ENCODE data around the gene EDDM13.

The EDDM13 gene

DNA sequence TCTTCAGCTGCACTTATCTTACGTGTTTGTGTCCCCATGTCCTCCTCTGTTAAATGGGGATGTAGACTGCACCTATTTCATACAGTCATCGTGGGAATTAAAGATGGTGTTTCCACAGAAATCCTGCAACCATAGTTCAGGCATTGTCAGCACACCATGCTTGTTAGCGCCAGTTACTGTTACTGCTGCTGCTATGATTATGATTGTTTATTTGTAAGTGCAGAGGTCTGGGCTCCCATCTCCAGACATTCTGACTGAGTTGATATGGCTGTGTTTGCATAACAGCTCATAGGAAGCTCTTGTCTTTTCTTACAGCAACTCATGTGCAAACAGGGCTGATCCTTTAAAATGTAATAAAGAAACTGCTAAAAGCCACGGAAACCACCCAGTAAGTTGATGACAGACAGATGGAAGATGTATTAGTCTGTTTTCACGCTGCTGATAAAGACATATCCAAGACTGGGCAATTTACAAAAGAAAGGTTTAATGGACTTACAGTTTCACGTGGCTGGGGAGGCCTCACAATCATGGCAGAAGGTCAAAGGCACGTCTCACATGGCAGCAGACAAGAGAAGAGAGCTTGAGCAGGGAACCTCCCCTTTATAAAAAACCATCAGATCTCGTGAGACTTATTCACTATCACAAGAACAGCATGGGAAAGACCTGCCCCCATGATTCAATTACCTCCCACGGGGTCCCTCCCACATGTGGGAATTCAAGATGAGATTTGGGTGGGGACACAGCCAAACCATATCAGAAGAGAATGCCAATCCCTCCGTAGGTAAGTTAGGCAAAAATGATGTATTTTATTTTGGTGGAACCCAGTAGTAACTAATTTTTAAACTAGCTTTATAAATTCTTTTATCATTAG, 40.5 kb downstream of the EDDM13 start:
- peak overlapping the region; percentile 52; the same call in 1 of the 2 replicates for H3K4me3 ChIP-seq (replicated peaks; ENCODE audit: low read depth, low read length)
- DNase-seq (ENCODE audit: extremely low read depth, low read depth): no peak
- TF ChIP-seq, protein P1, sequence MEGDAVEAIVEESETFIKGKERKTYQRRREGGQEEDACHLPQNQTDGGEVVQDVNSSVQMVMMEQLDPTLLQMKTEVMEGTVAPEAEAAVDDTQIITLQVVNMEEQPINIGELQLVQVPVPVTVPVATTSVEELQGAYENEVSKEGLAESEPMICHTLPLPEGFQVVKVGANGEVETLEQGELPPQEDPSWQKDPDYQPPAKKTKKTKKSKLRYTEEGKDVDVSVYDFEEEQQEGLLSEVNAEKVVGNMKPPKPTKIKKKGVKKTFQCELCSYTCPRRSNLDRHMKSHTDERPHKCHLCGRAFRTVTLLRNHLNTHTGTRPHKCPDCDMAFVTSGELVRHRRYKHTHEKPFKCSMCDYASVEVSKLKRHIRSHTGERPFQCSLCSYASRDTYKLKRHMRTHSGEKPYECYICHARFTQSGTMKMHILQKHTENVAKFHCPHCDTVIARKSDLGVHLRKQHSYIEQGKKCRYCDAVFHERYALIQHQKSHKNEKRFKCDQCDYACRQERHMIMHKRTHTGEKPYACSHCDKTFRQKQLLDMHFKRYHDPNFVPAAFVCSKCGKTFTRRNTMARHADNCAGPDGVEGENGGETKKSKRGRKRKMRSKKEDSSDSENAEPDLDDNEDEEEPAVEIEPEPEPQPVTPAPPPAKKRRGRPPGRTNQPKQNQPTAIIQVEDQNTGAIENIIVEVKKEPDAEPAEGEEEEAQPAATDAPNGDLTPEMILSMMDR (IDR thresholded peaks at IDR 0.05; ENCODE audit: low read depth, low read length, missing control alignments): no peak

DNA sequence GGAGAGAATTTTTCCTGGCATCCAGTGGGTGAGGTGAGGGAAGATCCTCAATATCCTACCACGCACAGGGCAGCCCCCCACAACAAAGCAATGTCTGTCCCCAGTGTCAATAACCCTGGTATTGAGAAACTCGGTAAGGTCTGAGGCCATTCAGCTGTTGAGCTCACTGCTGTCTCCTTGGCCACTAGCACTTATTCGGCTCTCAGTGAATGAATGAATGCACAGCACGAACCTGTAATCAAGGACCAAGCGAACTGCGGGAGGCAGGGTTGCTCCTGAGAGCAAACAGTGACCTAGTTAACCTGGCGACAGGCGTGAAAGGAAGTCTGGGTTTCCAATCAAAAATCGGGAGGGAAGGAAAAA, 41.5 kb downstream of the EDDM13 start:
- DNase-seq (ENCODE audit: extremely low read depth, low read depth): no peak
- H3K4me3 ChIP-seq (replicated peaks; ENCODE audit: low read depth, low read length): peak overlapping the region; percentile 52
- TF ChIP-seq, protein P1 (IDR thresholded peaks at IDR 0.05; ENCODE audit: low read depth, low read length, missing control alignments): no peak

GRCh38 chr19:56314381-56315076, 42.0 kb downstream of the EDDM13 start, which contains the start of gene ZSCAN5A:
Gene ZSCAN5A (minus strand): TSS chr19:56314839. CDS start chr19:56225046, 89,793 bp downstream.
- peak within 1 kb of the TSS; percentile 52 for H3K4me3 ChIP-seq (replicated peaks; ENCODE audit: low read depth, low read length)
- peak; percentile 78 for DNase-seq (ENCODE audit: extremely low read depth, low read depth)
- TF ChIP-seq, protein P1 (IDR thresholded peaks at IDR 0.05; ENCODE audit: low read depth, low read length, missing control alignments): no peak

DNA sequence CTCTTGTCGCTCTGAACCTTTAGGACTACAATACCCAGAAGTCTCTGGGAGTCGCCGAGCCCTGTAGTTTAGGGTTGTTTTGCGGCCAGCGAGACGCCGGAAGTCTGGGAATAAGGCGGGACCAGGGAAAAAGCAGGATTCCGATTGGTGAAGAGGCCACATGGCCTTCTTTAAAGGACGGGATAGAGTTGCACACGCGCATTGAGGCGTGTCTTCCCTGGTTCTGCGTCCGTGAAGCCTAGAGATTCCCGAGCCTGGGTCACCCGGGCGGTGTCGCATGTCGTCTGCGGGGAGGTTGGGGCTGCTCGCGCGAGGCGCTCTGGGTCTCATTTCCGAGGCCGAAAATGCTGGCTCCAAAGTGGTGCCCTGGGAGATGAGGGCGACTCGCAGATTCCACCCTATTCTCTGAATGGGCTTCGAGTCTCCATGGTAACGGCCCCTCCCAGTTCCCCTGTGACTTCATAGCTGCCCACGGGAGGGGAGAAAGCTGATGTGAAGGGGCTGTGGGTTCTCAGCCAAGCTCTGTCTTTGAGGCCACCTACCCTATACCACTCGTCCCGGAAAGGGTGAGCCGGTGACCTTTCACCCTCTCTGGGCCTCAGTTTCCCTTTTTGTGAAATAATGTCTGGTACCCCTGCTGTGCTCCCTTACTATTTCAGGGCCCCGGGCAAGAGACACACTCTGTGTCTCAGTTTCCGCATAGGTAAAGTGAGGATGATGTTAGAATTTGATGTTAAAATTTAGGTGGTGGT, 42.7 kb downstream of the EDDM13 start:
- H3K4me3 ChIP-seq (replicated peaks; ENCODE audit: low read depth, low read length): peak overlapping the region; percentile 52
- TF ChIP-seq, protein P1 (IDR thresholded peaks at IDR 0.05; ENCODE audit: low read depth, low read length, missing control alignments): no peak
- peak; percentile 98 for DNase-seq (ENCODE audit: extremely low read depth, low read depth)

DNA sequence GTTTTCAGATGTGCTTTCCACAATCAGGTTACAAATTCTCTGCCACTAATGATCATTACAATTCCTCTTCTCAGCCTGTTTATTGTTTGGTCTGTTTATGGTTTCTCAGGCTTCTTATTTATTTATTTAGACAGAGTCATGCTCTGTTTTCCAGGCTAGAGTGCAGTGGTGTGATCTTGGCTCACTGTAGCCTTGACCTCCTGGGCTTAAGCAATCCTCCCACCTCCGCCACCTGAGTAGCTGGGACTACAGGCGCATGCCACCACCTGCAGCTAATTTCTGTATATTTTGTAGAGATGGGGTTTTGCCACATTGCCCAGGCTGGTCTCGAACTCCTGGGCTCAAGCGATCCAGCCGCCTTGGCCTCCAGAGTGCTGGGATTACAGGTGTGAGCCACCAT, 44.2 kb downstream of the EDDM13 start:
- H3K4me3 ChIP-seq (replicated peaks; ENCODE audit: low read depth, low read length): no peak overlapping the region
- TF ChIP-seq, protein P1 (IDR thresholded peaks at IDR 0.05; ENCODE audit: low read depth, low read length, missing control alignments): no peak
- DNase-seq (ENCODE audit: extremely low read depth, low read depth): no peak

DNA sequence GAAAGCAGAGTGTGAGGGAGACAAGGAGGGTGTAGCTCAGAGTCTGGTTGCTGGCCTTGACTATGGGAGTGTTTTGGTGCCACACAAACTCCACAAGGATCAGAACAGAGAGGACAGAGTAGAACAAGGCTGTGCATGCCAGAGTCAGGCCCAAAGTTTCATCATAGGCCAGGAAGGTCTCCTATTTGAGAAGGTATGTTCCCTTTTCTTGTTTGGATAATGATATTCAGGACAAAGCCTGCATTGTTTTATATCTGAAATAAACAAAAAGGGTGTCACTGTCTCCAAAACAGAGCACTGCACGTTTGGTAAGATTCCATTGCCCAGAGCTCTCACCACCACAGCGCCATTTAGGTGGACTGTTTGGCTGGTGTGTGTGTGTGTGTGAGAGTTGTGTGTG, 45.2 kb downstream of the EDDM13 start:
- no peak overlapping the region for H3K4me3 ChIP-seq (replicated peaks; ENCODE audit: low read depth, low read length)
- no peak for DNase-seq (ENCODE audit: extremely low read depth, low read depth)
- TF ChIP-seq, protein P1 (IDR thresholded peaks at IDR 0.05; ENCODE audit: low read depth, low read length, missing control alignments): no peak

Measured in HFF-Myc (cell line).